Measurements from ENCODE around the gene ATR.

DNA sequence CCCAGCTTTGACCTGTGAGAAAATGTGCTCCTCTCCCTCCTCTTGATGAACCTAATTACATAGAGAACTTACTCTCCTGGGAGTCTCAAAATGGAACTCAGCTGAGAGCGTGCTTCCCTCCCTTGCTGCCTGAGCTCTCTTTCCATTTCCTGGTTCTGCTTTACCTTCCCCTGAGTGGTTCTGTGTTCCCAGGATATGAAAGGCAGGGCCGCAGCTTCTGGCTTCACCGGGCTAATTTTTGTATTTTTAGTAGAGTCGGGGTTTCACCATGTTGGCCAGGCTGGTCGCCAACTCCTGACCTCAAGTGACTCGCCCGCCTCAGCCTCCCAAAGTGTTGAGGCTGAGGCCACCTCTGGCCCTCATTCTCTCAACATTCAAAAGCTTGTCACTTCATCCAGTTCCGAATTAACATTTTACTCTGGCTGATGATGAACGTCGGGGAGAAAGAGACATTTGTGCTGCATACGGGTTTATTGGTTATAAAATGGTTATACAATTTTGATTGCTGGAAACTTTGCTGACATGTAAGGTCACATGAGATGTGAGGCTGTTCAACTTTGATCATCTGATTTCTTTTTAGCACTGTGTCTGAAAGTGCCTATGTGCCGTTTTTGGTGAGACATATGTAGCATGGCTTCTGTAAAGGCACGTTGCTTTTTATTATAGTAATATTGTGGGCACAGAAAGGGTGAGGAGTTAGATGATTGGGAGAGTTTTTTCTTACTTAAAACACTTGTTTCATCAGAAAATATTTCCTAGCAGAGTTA lies 24.3 kb upstream of the ATR start:
- TF ChIP-seq TARDBP (IDR thresholded peaks at IDR 0.05; ENCODE audit: borderline replicate concordance) (no peak), SREBF1 (IDR thresholded peaks at IDR 0.05; ENCODE audit: low read length) (no peak)
- TF ChIP-seq, protein P1, sequence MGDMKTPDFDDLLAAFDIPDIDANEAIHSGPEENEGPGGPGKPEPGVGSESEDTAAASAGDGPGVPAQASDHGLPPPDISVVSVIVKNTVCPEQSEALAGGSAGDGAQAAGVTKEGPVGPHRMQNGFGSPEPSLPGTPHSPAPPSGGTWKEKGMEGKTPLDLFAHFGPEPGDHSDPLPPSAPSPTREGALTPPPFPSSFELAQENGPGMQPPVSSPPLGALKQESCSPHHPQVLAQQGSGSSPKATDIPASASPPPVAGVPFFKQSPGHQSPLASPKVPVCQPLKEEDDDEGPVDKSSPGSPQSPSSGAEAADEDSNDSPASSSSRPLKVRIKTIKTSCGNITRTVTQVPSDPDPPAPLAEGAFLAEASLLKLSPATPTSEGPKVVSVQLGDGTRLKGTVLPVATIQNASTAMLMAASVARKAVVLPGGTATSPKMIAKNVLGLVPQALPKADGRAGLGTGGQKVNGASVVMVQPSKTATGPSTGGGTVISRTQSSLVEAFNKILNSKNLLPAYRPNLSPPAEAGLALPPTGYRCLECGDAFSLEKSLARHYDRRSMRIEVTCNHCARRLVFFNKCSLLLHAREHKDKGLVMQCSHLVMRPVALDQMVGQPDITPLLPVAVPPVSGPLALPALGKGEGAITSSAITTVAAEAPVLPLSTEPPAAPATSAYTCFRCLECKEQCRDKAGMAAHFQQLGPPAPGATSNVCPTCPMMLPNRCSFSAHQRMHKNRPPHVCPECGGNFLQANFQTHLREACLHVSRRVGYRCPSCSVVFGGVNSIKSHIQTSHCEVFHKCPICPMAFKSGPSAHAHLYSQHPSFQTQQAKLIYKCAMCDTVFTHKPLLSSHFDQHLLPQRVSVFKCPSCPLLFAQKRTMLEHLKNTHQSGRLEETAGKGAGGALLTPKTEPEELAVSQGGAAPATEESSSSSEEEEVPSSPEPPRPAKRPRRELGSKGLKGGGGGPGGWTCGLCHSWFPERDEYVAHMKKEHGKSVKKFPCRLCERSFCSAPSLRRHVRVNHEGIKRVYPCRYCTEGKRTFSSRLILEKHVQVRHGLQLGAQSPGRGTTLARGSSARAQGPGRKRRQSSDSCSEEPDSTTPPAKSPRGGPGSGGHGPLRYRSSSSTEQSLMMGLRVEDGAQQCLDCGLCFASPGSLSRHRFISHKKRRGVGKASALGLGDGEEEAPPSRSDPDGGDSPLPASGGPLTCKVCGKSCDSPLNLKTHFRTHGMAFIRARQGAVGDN (IDR thresholded peaks at IDR 0.05), result no peak
